Fibroblast of skin of left quadriceps (primary cell): ENCODE measurements around the gene FAM83B.
A peak's percentile ranks its signal among the peaks of the same experiment; 100 is the strongest.

Experiments
- DNase-seq, 2 experiments: peaks; one replicate each; pipeline ENCODE4 v3.0.0-alpha.2; 2013; ENCODE audit warnings: low read depth in 2 of 2

Gene FAM83B

GRCh38 chr6:54980511-54981275, 134.1 kb downstream of the FAM83B start:
- peak; percentile 94 for DNase-seq

- no peak for DNase-seq
Observed at GRCh38 chr6:54981276-54981609, 134.7 kb downstream of the FAM83B start.

- peak; percentile 72 to 74 for DNase-seq
Observed at GRCh38 chr6:54981647-54982046, 135.1 kb downstream of the FAM83B start.

- no peak for DNase-seq
Observed at GRCh38 chr6:54987633-54988290, 141.2 kb downstream of the FAM83B start.

- DNase-seq, result peak in 1 of 2 experiments; percentile 12
Observed at GRCh38 chr6:54988576-54988975, 142.0 kb downstream of the FAM83B start.

GRCh38 chr6:54990001-54990400, 143.4 kb downstream of the FAM83B start:
- DNase-seq, result no peak
